A549 (cell line): ENCODE results near the gene C14orf39. TPM values are rescaled to one million over a fixed set of nuclear protein-coding genes. Genes with fewer than 3 reads are reported as not detected.
"Not testable (repeated sequence)": the region's sequence is repeated elsewhere in the genome, so short reads cannot be mapped to it uniquely, and the experiment has no call there.

Source experiments
- ATAC-seq, 2 experiments: fragments of 200-7000 bp in 1 of 2; fragments of >200 bp in 1 of 2; cut with Nextera tagmentation in 1 of 2; cut with Tn5 transposase in 1 of 2; 3 replicates each; pipeline versions ENCODE4 v1.8.0 to v1.9.1; 2018 to 2020; ENCODE audit warnings: mild to moderate bottlenecking in 1 of 2, moderate library complexity in 1 of 2
- CTCF ChIA-PET: fragments of 300-600 bp; sonication (Branson Sonifier 250); formaldehyde crosslinking; extraction: SDS; loops from one replicate; lab custom pipeline; 2021; ENCODE audit warnings: antibody characterized with exemption, inconsistent platforms; lab: Yijun Ruan, JAX
- POLR2A ChIA-PET: fragments of 350-600 bp; formaldehyde crosslinking; extraction: SDS; loops from one replicate; lab custom pipeline; 2021; ENCODE audit warnings: antibody characterized with exemption, inconsistent platforms; lab: Yijun Ruan, JAX
- DNase-seq, 2 experiments: peaks; one replicate each; pipeline versions ENCODE4 v3.0.0 to v3.0.0-alpha.2; 2011 to 2016; ENCODE audit warnings: low read depth in 1 of 2, low spot score in 1 of 2
- FAIRE-seq: peaks from 2 replicates; lab custom pipeline; 2011; peaks lifted over from hg19 to GRCh38; lab: Jason Lieb, UNC
- H3K27ac ChIP-seq, 2 experiments: fragments of >200 bp; sonication (Bioruptor Twin); formaldehyde crosslinking; 3 replicates each; pipeline ENCODE4 v1.5.1; 2016 to 2017
- H3K4me1 ChIP-seq: fragments of >200 bp; sonication (Bioruptor Twin); formaldehyde crosslinking; 3 replicates; pipeline ENCODE4 v1.6.1; 2016
- H3K4me2 ChIP-seq: fragments of >200 bp; sonication (Bioruptor Twin); formaldehyde crosslinking; 3 replicates; pipeline ENCODE4 v1.6.1; 2016
- H3K4me3 ChIP-seq: fragments of >200 bp; sonication (Bioruptor Twin); formaldehyde crosslinking; 3 replicates; pipeline ENCODE4 v1.5.1; 2016
- H3K9me3 ChIP-seq: fragments of >200 bp; sonication (Bioruptor Twin); formaldehyde crosslinking; 3 replicates; pipeline ENCODE4 v1.6.1; 2016
- CBX8 ChIP-seq: fragments of 200-600 bp; sonication (generic); IDR thresholded peaks from 2 replicates; pipeline ENCODE4 v1.6.1; 2016
- EHF ChIP-seq: fragments of 250-450 bp; sonication (Bioruptor Pico); IDR thresholded peaks from 2 replicates; pipeline ENCODE4 v1.5.0; 2020; ENCODE audit warnings: mild to moderate bottlenecking
- EHMT2 ChIP-seq: fragments of 200-600 bp; sonication (generic); IDR thresholded peaks from 2 replicates; pipeline ENCODE4 v1.6.1; 2016; ENCODE audit warnings: antibody characterized with exemption, low read depth, mild to moderate bottlenecking, moderate library complexity
- EP300 ChIP-seq, 2 experiments: fragments of >200 bp; sonication (Bioruptor Twin); formaldehyde crosslinking; IDR thresholded peaks; 2 replicates in 1 of 2; 3 replicates in 1 of 2; pipeline ENCODE4 v1.6.1; 2016 to 2017
- FOXS1 ChIP-seq: fragments of 250-450 bp; sonication (Bioruptor Pico); IDR thresholded peaks from 2 replicates; pipeline ENCODE4 v1.5.0; 2020; ENCODE audit warnings: mild to moderate bottlenecking, moderate library complexity
- GATA3 ChIP-seq: IDR thresholded peaks from 2 replicates; pipeline ENCODE4 v1.6.1; 2012; ENCODE audit warnings: borderline replicate concordance
- HEYL ChIP-seq: fragments of 250-450 bp; sonication (Bioruptor Pico); IDR thresholded peaks from 2 replicates; pipeline ENCODE4 v1.8.0; 2021; ENCODE audit warnings: mild to moderate bottlenecking, moderate library complexity
- POLR2A ChIP-seq: IDR thresholded peaks from 2 replicates; pipeline ENCODE4 v1.6.1; 2012; ENCODE audit warnings: mild to moderate bottlenecking, low read length
- RARB ChIP-seq: fragments of 250-450 bp; sonication (Bioruptor Pico); IDR thresholded peaks from 2 replicates; pipeline ENCODE4 v1.8.0; 2021; ENCODE audit warnings: mild to moderate bottlenecking, moderate library complexity
- RCOR1 ChIP-seq: fragments of 150-350 bp; IDR thresholded peaks from 2 replicates; pipeline ENCODE4 v1.6.1; 2014; ENCODE audit warnings: antibody characterized with exemption, low read length, low read depth
- SREBF2 ChIP-seq: fragments of 450-650 bp; IDR thresholded peaks from 2 replicates; pipeline ENCODE4 v1.6.1; 2014; ENCODE audit warnings: mild to moderate bottlenecking, moderate library complexity
- TP53 ChIP-seq: fragments of 250-450 bp; sonication (Bioruptor Pico); IDR thresholded peaks from 2 replicates; pipeline ENCODE4 v1.5.0; 2021; ENCODE audit warnings: mild to moderate bottlenecking, moderate library complexity
- ZSCAN20 ChIP-seq: fragments of 250-450 bp; sonication (Bioruptor Pico); IDR thresholded peaks from 2 replicates; pipeline ENCODE4 v1.8.0; 2022; ENCODE audit warnings: mild to moderate bottlenecking, moderate library complexity
- WGBS: methylation state at CpG from one replicate; pipeline ENCODE4 v1.1.6; 2017; ENCODE audit errors: missing lambda C conversion rate; 5-methylcytosine and 5-hydroxymethylcytosine counted together
- polyA plus RNA-seq, 4 experiments: library from polyadenylated mRNA; depleted of rRNA in 3 of 4; stranded (reverse); fragments of >200 nt; fragmentation: RNase III in 1 of 4; extraction: RNeasy Plus Mini Kit Qiagen cat#74134 plus additional on column Dnase treatment in 1 of 4; gene quantifications; 2 replicates in 3 of 4; 3 replicates in 1 of 4; pipeline ENCODE4 v1.2.3, GENCODE V29; 2011 to 2017
- TF ChIP-seq, protein P1 (sequence below): fragments of >200 bp; sonication (Bioruptor Twin); formaldehyde crosslinking; IDR thresholded peaks from 3 replicates; pipeline ENCODE4 v1.5.1; 2016
- TF ChIP-seq, protein P2 (sequence below): fragments of >200 bp; sonication (Bioruptor Twin); formaldehyde crosslinking; IDR thresholded peaks from 3 replicates; pipeline ENCODE4 v1.6.1; 2016
- TF ChIP-seq, protein P3 (sequence below): fragments of 150-350 bp; IDR thresholded peaks from 2 replicates; pipeline ENCODE4 v1.6.1; 2014; ENCODE audit warnings: low read depth, mild to moderate bottlenecking, low read length
- TF ChIP-seq, protein P4 (sequence below): fragments of 450-650 bp; IDR thresholded peaks from 2 replicates; pipeline ENCODE4 v1.6.1; 2014; ENCODE audit warnings: antibody characterized with exemption
- TF ChIP-seq, protein P5 (sequence below): fragments of 250-450 bp; sonication (Bioruptor Pico); IDR thresholded peaks from 2 replicates; pipeline ENCODE4 v1.5.0; 2020; ENCODE audit warnings: low read depth, mild to moderate bottlenecking, moderate library complexity
- TF ChIP-seq, protein P6 (sequence below): IDR thresholded peaks from 2 replicates; pipeline ENCODE4 v1.6.1; 2012

The C14orf39 gene
- polyA plus RNA-seq, 2 of the 4 experiments (the other 2 are of a cell fraction) = not detected

DNA sequence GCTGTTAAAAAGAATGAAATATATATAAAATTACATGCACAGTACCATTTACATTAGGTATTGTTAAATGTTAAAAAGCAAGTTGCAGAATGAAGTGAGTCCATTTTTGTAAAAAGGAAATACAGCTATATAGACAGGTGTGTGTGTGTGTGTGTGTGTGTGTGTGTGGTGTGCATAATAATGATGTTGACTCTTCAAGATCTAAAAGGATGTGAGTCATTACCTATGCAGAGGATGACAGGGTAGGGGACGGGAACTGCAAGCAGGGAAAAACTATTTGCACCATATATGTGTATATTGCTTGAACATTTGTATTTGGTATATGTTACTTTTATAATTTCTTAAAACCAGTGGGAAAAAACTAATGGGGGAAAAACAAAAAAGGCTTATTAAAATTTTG is 3.1 kb downstream of the C14orf39 start:
- Histone ChIP-seq H3K9me3 (no peaks in the 10 kb centered on the region), H3K4me3 (no peak overlapping the region), H3K4me2 (no peak overlapping the region), H3K27ac (no peak overlapping the region), H3K4me1 (no peaks in the 10 kb centered on the region)
- FAIRE-seq (no peak), DNase-seq (no peak), ATAC-seq (no peak)
- POLR2A ChIA-PET = interaction anchor here (0.6 kb wide), 1 partner anchor 234 kb away, joined by 3 read pairs; the partner anchor contains the start of gene PPM1A
- CTCF ChIA-PET = interaction anchor here (1.2 kb wide), 1 partner anchor 518 kb away, joined by 3 read pairs; no protein-coding TSS in a partner anchor
- TF ChIP-seq, protein P1, sequence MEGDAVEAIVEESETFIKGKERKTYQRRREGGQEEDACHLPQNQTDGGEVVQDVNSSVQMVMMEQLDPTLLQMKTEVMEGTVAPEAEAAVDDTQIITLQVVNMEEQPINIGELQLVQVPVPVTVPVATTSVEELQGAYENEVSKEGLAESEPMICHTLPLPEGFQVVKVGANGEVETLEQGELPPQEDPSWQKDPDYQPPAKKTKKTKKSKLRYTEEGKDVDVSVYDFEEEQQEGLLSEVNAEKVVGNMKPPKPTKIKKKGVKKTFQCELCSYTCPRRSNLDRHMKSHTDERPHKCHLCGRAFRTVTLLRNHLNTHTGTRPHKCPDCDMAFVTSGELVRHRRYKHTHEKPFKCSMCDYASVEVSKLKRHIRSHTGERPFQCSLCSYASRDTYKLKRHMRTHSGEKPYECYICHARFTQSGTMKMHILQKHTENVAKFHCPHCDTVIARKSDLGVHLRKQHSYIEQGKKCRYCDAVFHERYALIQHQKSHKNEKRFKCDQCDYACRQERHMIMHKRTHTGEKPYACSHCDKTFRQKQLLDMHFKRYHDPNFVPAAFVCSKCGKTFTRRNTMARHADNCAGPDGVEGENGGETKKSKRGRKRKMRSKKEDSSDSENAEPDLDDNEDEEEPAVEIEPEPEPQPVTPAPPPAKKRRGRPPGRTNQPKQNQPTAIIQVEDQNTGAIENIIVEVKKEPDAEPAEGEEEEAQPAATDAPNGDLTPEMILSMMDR = no peak
- TF ChIP-seq EP300 (IDR thresholded peaks at IDR 0.05) (no peak), EHF (CRISPR knock-in tag) (no peak), EHMT2 (no peak)
- 7% methylated on average over 1 of the region's 1 CpG for WGBS

DNA sequence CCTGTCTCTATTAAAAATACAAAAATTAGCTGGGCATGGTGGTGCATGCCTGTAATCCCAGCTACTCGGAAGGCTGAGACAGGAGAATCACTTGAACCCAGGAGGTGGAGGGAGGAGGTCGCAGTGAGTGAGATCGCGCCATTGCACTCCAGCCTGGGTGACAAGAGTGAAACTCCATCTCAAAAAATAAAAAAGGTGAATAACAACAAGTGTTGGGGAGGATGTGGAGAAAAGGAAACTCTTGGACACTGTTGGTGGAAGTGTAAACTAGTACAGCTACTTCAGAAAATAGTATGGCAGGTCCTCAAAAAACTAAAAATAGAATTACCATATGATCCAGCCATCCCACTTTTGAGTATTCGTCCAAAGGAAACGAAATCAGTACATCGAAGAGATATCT is 5.6 kb downstream of the C14orf39 start:
- H3K4me3 ChIP-seq, ATAC-seq, H3K4me2 ChIP-seq, H3K27ac ChIP-seq, FAIRE-seq, DNase-seq, H3K4me1 ChIP-seq, H3K9me3 ChIP-seq, POLR2A ChIA-PET: not testable (repeated sequence)
- CTCF ChIA-PET = interaction anchor here (1.0 to 2.2 kb wide), 2 partner anchors 37 to 82 kb away, joined by 4 to 6 read pairs; no protein-coding TSS in a partner anchor
- 49% methylated on average over 7 of the region's 7 CpGs for WGBS

DNA sequence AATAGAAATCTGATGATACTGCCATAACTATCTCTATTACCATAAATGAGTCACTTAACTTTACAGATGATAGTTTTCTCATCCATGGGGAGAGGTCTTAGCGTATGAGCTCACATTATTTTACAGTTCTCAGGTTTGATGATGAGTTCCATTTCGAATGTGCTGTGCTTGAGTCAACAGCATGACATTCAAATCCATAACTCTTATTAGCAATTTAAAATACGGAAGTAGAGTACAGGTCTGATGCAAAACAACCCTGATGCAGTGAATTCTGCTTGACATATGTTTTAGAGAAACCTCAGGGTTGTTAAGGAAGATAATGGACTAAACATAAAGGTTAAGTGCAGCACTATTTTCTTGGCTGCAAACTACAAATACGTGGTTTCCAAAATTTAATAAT is 30.0 kb downstream of the C14orf39 start:
- WGBS = 2% methylated on average over 4 of the region's 4 CpGs
- H3K4me2 ChIP-seq = no peak overlapping the region
- H3K4me3 ChIP-seq = no peak overlapping the region
- no peak for ATAC-seq
- TF ChIP-seq ZSCAN20 (CRISPR knock-in tag) = no peak
- no peak for TF ChIP-seq GATA3
- TF ChIP-seq CBX8 = no peak
- no peak for TF ChIP-seq SREBF2
- FAIRE-seq = no peak
- ChIA-PET POLR2A (no interaction called here), CTCF (no interaction called here)
- H3K4me1 ChIP-seq = no peaks in the 10 kb centered on the region
- H3K9me3 ChIP-seq = no peaks in the 10 kb centered on the region
- no peak overlapping the region for H3K27ac ChIP-seq
- no peak for DNase-seq

DNA sequence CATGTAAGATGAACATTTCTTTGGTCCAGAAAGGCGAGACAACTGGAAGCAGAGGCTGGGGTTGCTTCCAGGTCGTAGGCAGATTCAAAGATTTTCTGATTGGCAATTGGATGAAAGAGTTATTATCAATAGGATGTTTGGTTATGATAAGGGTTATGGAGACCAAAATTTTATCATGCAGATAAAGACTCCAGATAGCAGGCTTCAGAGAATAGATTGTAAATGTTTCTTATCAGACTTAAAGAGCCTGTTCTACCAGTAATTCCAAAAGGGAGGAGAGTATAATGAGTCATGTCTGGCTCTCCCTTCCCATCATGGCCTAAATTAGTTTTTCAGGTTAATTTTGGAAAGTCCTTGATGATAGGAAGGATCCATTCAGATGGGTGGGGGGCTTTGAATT is 55.6 kb downstream of the C14orf39 start:
- POLR2A ChIA-PET = no interaction called here
- WGBS = 4% methylated on average over 2 of the region's 2 CpGs
- FAIRE-seq (no peak), DNase-seq (no peak), ATAC-seq (no peak)
- Histone ChIP-seq H3K4me1 (no peaks in the 10 kb centered on the region), H3K4me3 (no peak overlapping the region), H3K4me2 (no peak overlapping the region), H3K9me3 (no peaks in the 10 kb centered on the region), H3K27ac (no peak overlapping the region)
- CTCF ChIA-PET = interaction anchor here (0.8 kb wide), 1 partner anchor 358 kb away, joined by 3 read pairs; no protein-coding TSS in a partner anchor
- TF ChIP-seq, protein P2, sequence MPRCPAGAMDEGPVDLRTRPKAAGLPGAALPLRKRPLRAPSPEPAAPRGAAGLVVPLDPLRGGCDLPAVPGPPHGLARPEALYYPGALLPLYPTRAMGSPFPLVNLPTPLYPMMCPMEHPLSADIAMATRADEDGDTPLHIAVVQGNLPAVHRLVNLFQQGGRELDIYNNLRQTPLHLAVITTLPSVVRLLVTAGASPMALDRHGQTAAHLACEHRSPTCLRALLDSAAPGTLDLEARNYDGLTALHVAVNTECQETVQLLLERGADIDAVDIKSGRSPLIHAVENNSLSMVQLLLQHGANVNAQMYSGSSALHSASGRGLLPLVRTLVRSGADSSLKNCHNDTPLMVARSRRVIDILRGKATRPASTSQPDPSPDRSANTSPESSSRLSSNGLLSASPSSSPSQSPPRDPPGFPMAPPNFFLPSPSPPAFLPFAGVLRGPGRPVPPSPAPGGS = no peak
- TF ChIP-seq RCOR1 (no peak), TP53 (no peak), HEYL (CRISPR knock-in tag) (no peak), FOXS1 (CRISPR knock-in tag) (no peak), POLR2A (no peak), RARB (no peak)
- TF ChIP-seq, protein P3, sequence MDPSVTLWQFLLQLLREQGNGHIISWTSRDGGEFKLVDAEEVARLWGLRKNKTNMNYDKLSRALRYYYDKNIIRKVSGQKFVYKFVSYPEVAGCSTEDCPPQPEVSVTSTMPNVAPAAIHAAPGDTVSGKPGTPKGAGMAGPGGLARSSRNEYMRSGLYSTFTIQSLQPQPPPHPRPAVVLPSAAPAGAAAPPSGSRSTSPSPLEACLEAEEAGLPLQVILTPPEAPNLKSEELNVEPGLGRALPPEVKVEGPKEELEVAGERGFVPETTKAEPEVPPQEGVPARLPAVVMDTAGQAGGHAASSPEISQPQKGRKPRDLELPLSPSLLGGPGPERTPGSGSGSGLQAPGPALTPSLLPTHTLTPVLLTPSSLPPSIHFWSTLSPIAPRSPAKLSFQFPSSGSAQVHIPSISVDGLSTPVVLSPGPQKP = no peak
- TF ChIP-seq, protein P4, sequence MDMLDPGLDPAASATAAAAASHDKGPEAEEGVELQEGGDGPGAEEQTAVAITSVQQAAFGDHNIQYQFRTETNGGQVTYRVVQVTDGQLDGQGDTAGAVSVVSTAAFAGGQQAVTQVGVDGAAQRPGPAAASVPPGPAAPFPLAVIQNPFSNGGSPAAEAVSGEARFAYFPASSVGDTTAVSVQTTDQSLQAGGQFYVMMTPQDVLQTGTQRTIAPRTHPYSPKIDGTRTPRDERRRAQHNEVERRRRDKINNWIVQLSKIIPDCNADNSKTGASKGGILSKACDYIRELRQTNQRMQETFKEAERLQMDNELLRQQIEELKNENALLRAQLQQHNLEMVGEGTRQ = no peak
- TF ChIP-seq, protein P5, sequence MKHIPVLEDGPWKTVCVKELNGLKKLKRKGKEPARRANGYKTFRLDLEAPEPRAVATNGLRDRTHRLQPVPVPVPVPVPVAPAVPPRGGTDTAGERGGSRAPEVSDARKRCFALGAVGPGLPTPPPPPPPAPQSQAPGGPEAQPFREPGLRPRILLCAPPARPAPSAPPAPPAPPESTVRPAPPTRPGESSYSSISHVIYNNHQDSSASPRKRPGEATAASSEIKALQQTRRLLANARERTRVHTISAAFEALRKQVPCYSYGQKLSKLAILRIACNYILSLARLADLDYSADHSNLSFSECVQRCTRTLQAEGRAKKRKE = no peak
- TF ChIP-seq, protein P1 = no peak
- TF ChIP-seq, protein P6, sequence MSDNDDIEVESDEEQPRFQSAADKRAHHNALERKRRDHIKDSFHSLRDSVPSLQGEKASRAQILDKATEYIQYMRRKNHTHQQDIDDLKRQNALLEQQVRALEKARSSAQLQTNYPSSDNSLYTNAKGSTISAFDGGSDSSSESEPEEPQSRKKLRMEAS = no peak
